HepG2 (cell line): ENCODE data around the gene PRPSAP1. TPM values are rescaled to one million over a fixed set of nuclear protein-coding genes. Genes with fewer than 3 reads are reported as not detected.

Experiments used
- ATF4 ChIP-seq, 2 experiments: fragments of 450-650 bp in 1 of 2; sonication (generic) in 1 of 2; formaldehyde crosslinking; IDR thresholded peaks; 2 replicates each; pipeline versions ENCODE4 v1.5.0 to v1.8.0; 2020 to 2022; ENCODE audit warnings: mild to moderate bottlenecking in 1 of 2, missing genetic modification reagents in 1 of 2
- GABPA ChIP-seq, 2 experiments: IDR thresholded peaks; 2 replicates each; pipeline ENCODE4 v1.6.1; 2011 to 2016; ENCODE audit warnings: low read depth in 2 of 2, low read length in 1 of 2, missing biosample characterization in 1 of 2, missing genetic modification characterization in 1 of 2
- NFKBIZ ChIP-seq: IDR thresholded peaks from 2 replicates; pipeline ENCODE4 v1.6.1; 2018; ENCODE audit warnings: missing genetic modification reagents, missing compliant biosample characterization
- POGZ ChIP-seq: sonication (generic); formaldehyde crosslinking; IDR thresholded peaks from 2 replicates; pipeline ENCODE4 v1.4.0; 2020; ENCODE audit warnings: mild to moderate bottlenecking, missing genetic modification reagents
- TFDP2 ChIP-seq: sonication (generic); formaldehyde crosslinking; IDR thresholded peaks from 2 replicates; pipeline ENCODE4 v1.4.0; 2020; ENCODE audit warnings: missing genetic modification reagents
- ZFAT ChIP-seq: sonication (generic); formaldehyde crosslinking; conservative IDR thresholded peaks from 2 replicates; pipeline ENCODE4 v1.8.1; 2023; ENCODE audit warnings: missing genetic modification reagents, inconsistent platforms
- ZKSCAN8 ChIP-seq: IDR thresholded peaks from 2 replicates; pipeline ENCODE4 v1.6.1; 2016; ENCODE audit warnings: borderline replicate concordance, missing genetic modification reagents, missing compliant biosample characterization
- ZNF17 ChIP-seq: sonication (generic); formaldehyde crosslinking; IDR thresholded peaks from 2 replicates; pipeline ENCODE4 v1.5.0; 2020; ENCODE audit warnings: mild to moderate bottlenecking, missing genetic modification reagents
- ZNF280D ChIP-seq: sonication (generic); formaldehyde crosslinking; IDR thresholded peaks from 2 replicates; pipeline ENCODE4 v1.5.1; 2020; ENCODE audit warnings: mild to moderate bottlenecking, missing genetic modification reagents
- ZNF367 ChIP-seq: sonication (generic); formaldehyde crosslinking; IDR thresholded peaks from 2 replicates; pipeline ENCODE4 v1.4.0; 2020; ENCODE audit warnings: missing genetic modification reagents, borderline replicate concordance
- ZNF577 ChIP-seq: sonication (generic); formaldehyde crosslinking; IDR thresholded peaks from 2 replicates; pipeline ENCODE4 v1.4.0; 2020; ENCODE audit warnings: mild to moderate bottlenecking, low read depth, missing genetic modification reagents, borderline replicate concordance
- ZNF605 ChIP-seq: sonication (generic); formaldehyde crosslinking; IDR thresholded peaks from 2 replicates; pipeline ENCODE4 v1.8.0; 2022; ENCODE audit warnings: mild to moderate bottlenecking, missing genetic modification reagents
- ZNF850 ChIP-seq: sonication (generic); formaldehyde crosslinking; conservative IDR thresholded peaks from 2 replicates; pipeline ENCODE4 v1.9.0; 2021; ENCODE audit warnings: mild to moderate bottlenecking, missing genetic modification reagents
- ZSCAN30 ChIP-seq: sonication (generic); formaldehyde crosslinking; IDR thresholded peaks from 2 replicates; pipeline ENCODE4 v1.5.0; 2020; ENCODE audit warnings: mild to moderate bottlenecking, missing genetic modification reagents
- polyA plus RNA-seq, 8 experiments: library from polyadenylated mRNA; depleted of rRNA in 3 of 8; stranded (reverse) in 7 of 8; unstranded in 1 of 8; fragments of >200 nt; fragmentation: Illumina TruSeq in 4 of 8; extraction: Trizol in 4 of 8; gene quantifications; 2 replicates each; pipeline versions ENCODE4 v1.2.1 to v1.2.3, GENCODE V29; 2011 to 2016; ENCODE audit warnings: low read depth in 4 of 8, missing spikeins in 1 of 8, mixed read lengths in 1 of 8; ENCODE audit not compliant: insufficient read depth in 1 of 8
- total RNA-seq, 5 experiments: library from RNA; depleted of rRNA; stranded (reverse); fragments of >200 nt; fragmentation: Illumina TruSeq; extraction: Trizol; gene quantifications; 2 replicates each; pipeline ENCODE4 v1.2.3, GENCODE V29; 2016; ENCODE audit warnings: low read depth in 1 of 5
- TF ChIP-seq, protein P1 (sequence below): sonication (generic); formaldehyde crosslinking; IDR thresholded peaks from 2 replicates; pipeline ENCODE4 v1.4.0; 2020; ENCODE audit warnings: missing genetic modification reagents
- TF ChIP-seq, protein P2 (sequence below): sonication (generic); formaldehyde crosslinking; IDR thresholded peaks from 2 replicates; pipeline ENCODE4 v1.5.0; 2020; ENCODE audit warnings: mild to moderate bottlenecking, missing genetic modification reagents, borderline replicate concordance
- TF ChIP-seq, protein P3 (sequence below): sonication (generic); formaldehyde crosslinking; conservative IDR thresholded peaks from 2 replicates; pipeline ENCODE4 v1.8.0; 2022; ENCODE audit warnings: low read depth, missing genetic modification reagents

Gene PRPSAP1
- total and polyA plus RNA-seq, 2 of the 13 experiments (the other 11 are each of a cell fraction or from before 2014, with no cell fraction given) = 91.1 to 314 TPM

DNA sequence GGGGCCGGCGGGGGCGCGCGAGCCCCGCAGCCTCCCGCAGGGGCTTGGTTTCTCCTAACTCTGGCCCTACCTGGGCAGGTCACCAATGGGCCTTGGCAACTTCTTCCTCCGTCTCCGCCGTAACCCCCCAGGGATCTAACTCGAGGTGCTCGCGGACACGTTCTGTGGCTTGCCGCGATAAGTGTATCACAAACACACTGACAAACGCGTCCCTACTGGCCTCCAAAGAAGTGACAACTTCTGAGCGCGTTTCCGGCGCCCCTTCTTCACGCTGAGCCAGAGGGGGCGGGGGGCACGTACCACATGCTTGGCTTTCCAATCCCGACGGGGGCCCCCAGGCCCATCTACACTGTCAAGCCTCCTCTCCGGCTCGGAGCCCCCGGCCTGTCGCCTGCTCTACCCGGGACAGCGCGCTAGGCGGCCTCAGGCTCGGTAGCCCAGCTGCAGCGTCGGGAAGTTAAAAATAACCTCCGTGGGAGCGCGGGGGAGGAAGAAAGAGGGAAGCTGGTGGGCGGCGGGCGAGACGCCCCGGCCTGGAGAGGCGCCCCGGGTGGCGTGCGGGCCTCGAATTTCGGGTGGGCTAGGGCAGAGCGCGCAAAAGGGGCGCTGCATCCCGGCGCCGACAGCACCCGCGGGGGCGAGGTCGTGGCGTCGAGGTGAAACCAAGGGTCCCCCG, 30.0 kb upstream of the PRPSAP1 start (continued):
- 0 out of 2 replicates have a peak, but pooled peaks have one; percentile 10 for TF ChIP-seq ZFAT (CRISPR knock-in tag)
- no peak for TF ChIP-seq ZNF577 (CRISPR knock-in tag)
- TF ChIP-seq NFKBIZ (CRISPR knock-in tag) = peak; percentile 48; the same call in 1 of the 2 replicates
- TF ChIP-seq ZNF367 = no peak
- TF ChIP-seq ZKSCAN8 (CRISPR knock-in tag) = no peak
- no peak for TF ChIP-seq ATF4 (CRISPR knock-in tag; IDR thresholded peaks at IDR 0.05)
- no peak; the same call in 1 of the 2 replicates for TF ChIP-seq TFDP2 (CRISPR knock-in tag)
- TF ChIP-seq, protein P1, sequence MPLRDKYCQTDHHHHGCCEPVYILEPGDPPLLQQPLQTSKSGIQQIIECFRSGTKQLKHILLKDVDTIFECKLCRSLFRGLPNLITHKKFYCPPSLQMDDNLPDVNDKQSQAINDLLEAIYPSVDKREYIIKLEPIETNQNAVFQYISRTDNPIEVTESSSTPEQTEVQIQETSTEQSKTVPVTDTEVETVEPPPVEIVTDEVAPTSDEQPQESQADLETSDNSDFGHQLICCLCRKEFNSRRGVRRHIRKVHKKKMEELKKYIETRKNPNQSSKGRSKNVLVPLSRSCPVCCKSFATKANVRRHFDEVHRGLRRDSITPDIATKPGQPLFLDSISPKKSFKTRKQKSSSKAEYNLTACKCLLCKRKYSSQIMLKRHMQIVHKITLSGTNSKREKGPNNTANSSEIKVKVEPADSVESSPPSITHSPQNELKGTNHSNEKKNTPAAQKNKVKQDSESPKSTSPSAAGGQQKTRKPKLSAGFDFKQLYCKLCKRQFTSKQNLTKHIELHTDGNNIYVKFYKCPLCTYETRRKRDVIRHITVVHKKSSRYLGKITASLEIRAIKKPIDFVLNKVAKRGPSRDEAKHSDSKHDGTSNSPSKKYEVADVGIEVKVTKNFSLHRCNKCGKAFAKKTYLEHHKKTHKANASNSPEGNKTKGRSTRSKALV (CRISPR knock-in tag) = peak; percentile 3; the same call in 1 of the 2 replicates
- TF ChIP-seq, protein P2, sequence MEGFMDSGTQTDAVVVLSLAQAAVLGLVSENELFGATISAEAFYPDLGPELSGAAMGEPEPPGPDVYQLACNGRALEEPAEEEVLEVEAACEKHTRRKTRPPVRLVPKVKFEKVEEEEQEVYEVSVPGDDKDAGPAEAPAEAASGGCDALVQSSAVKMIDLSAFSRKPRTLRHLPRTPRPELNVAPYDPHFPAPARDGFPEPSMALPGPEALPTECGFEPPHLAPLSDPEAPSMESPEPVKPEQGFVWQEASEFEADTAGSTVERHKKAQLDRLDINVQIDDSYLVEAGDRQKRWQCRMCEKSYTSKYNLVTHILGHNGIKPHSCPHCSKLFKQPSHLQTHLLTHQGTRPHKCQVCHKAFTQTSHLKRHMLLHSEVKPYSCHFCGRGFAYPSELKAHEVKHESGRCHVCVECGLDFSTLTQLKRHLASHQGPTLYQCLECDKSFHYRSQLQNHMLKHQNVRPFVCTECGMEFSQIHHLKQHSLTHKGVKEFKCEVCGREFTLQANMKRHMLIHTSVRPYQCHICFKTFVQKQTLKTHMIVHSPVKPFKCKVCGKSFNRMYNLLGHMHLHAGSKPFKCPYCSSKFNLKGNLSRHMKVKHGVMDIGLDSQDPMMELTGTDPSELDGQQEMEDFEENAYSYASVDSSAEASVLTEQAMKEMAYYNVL (CRISPR knock-in tag) = peak; percentile 72
- TF ChIP-seq POGZ (CRISPR knock-in tag) = no peak; the same call in 1 of the 2 replicates
- TF ChIP-seq ZNF850 (CRISPR knock-in tag) = no peak; the same call in 1 of the 2 replicates
- TF ChIP-seq ZSCAN30 (CRISPR knock-in tag) = no peak
- TF ChIP-seq ZNF17 (CRISPR knock-in tag) = no peak
- TF ChIP-seq GABPA (IDR thresholded peaks at IDR 0.05; ENCODE audit: low read depth, low read length) = no peak
- TF ChIP-seq GABPA (CRISPR knock-in tag; IDR thresholded peaks at IDR 0.05; ENCODE audit: low read depth) = peak; percentile 28; the same call in 1 of the 2 replicates
- TF ChIP-seq, protein P3, sequence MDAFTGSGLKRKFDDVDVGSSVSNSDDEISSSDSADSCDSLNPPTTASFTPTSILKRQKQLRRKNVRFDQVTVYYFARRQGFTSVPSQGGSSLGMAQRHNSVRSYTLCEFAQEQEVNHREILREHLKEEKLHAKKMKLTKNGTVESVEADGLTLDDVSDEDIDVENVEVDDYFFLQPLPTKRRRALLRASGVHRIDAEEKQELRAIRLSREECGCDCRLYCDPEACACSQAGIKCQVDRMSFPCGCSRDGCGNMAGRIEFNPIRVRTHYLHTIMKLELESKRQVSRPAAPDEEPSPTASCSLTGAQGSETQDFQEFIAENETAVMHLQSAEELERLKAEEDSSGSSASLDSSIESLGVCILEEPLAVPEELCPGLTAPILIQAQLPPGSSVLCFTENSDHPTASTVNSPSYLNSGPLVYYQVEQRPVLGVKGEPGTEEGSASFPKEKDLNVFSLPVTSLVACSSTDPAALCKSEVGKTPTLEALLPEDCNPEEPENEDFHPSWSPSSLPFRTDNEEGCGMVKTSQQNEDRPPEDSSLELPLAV (CRISPR knock-in tag) = no peak
- TF ChIP-seq ZNF605 (CRISPR knock-in tag) = peak; percentile 52
- no peak for TF ChIP-seq ZNF280D (CRISPR knock-in tag)
